Lower leg skin (tissue), 4 donors: Measurements from ENCODE around the gene HEXIM2. TPM values are rescaled to one million over a fixed set of nuclear protein-coding genes. Genes with fewer than 3 reads are reported as not detected.

Experiments
- DNase-seq, 2 donors: peaks; one replicate each; pipeline ENCODE4 v3.0.0-alpha.2; 2019; ENCODE audit warnings: low spot score in 2 of 2
- H3K4me3 ChIP-seq: fragments of 200-600 bp; sonication (generic); 2 replicates; pipeline ENCODE4 v1.5.1; 2017; ENCODE audit warnings: mild to moderate bottlenecking, low read depth; ENCODE audit not compliant: poor library complexity, severe bottlenecking
- CTCF ChIP-seq, 3 donors: fragments of 450-650 bp; IDR thresholded peaks; one replicate each; pipeline ENCODE4 v1.5.1; 2016; ENCODE audit warnings: antibody characterized with exemption in 3 of 3, mild to moderate bottlenecking in 3 of 3, moderate library complexity in 2 of 3
- POLR2A ChIP-seq, 2 donors: fragments of 450-650 bp; IDR thresholded peaks; one replicate each; pipeline ENCODE4 v1.6.1; 2016 to 2017; ENCODE audit warnings: antibody characterized with exemption in 2 of 2, mild to moderate bottlenecking in 1 of 2, moderate library complexity in 1 of 2
- WGBS, 2 donors: methylation state at CpG; one replicate each; pipeline ENCODE4 v1.1.5; 2018; 5-methylcytosine and 5-hydroxymethylcytosine counted together
- intact Hi-C: fragments of 100-400 bp; cut with DNase I; formaldehyde crosslinking; loops from one replicate; pipeline ENCODE4 v1.15.0; 2023; ENCODE audit warnings: low total_unique reads
- total RNA-seq, 4 donors: library from RNA; depleted of rRNA; stranded (reverse); fragments of >200 nt; gene quantifications; one replicate each; pipeline ENCODE4 v1.1.0, GENCODE V29; 2016

Gene HEXIM2
- total RNA-seq, 4 donors from 2014 or later: 2.4 to 16.7 (median 5.8) TPM

DNA sequence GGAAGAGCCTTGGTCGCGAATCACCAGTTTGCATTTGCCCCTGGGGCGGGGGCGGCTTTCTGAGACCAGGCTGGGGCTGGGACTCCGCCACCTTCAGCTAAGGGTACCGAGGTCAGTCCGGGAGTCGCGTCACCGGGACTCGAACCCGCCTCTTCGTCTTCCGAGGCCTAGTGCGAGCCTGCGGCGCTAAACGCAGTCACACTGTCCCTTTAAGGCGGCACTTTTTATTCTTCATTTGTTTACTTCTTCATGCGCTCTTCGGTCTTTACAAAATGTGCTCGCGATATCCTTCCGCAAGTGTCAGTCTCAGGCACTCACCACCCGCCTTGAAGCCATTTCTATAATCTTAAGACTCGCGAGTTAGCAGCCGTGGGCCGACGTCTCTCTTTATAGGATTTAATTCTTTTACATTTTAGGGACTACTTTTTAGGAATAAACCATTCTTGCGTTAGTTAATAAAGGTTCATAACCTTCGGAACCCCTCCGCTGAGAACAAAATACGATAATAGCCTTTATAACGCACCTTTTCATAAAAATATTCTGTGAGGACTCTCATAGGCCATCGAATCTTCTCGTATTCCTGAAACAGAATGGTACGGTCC is 14.0 kb upstream of the HEXIM2 start:
- DNase-seq: peak; percentile 79 to 96
- H3K4me3 ChIP-seq: peak overlapping the region; percentile 27
- TF ChIP-seq POLR2A (IDR thresholded peaks at IDR 0.05) (no peak), CTCF (IDR thresholded peaks at IDR 0.05) (peak in 1 of 3 donors; percentile 42)
- intact Hi-C loops: no loop called here
- 0% methylated on average over 32 to 38 of the region's 38 CpGs for WGBS, 2 donors

DNA sequence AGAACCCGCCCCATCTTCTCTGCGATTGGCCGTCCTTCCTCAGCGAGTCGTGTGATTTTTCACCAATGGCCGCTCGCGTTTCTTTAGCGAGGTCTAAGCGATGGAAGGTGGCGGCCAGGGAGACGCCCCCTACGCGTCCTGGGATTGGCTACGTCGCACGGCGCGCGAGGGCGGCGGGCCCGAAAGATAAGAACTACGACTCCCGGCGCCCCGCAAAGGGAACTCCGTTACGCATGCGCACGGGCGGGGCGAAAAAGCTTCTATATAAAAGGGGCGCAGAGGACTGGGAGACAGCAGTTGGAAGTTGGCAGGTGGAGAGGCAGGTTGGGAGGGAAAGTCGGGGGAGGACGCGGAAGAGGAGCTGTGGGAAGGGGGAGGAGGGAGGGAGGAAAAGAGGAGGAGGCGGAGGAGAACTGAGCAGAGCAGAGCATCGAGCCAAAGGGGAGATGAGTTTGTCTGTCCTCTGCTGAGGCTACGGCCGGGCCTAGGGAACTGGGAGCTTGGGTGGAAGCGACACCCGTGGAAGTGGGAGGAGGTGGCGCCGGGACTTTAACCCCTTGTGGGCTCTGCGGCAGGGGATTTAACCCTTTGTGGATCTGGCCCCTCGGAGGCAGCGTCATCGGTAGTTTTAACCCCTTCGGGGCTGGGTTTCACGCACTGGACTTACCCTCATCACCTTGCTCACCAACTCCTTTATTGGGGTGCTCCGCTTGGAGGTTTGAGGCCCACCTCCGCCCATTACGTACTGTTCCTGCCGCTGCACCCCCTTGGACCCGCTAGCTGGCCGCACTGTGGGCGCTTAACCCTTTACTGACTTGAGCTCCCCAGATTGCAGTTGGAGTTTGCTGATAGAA is 13.3 kb upstream of the HEXIM2 start, which contains the start of gene HEXIM1:
Gene HEXIM1 (plus strand): TSS at position 293 of the 854 bp plus-strand sequence. CDS start 716 bp downstream, outside the sequence.
- H3K4me3 ChIP-seq: peak within 1 kb of the TSS; percentile 76
- TF ChIP-seq CTCF (IDR thresholded peaks at IDR 0.05) (peak in 1 of 3 donors; percentile 64), POLR2A (IDR thresholded peaks at IDR 0.05) (peak in 1 of 2 donors; percentile 98)
- intact Hi-C loops: no loop called here
- 0% methylated on average over 58 of the region's 58 CpGs for WGBS, 2 donors
- DNase-seq: peak; percentile 100

DNA sequence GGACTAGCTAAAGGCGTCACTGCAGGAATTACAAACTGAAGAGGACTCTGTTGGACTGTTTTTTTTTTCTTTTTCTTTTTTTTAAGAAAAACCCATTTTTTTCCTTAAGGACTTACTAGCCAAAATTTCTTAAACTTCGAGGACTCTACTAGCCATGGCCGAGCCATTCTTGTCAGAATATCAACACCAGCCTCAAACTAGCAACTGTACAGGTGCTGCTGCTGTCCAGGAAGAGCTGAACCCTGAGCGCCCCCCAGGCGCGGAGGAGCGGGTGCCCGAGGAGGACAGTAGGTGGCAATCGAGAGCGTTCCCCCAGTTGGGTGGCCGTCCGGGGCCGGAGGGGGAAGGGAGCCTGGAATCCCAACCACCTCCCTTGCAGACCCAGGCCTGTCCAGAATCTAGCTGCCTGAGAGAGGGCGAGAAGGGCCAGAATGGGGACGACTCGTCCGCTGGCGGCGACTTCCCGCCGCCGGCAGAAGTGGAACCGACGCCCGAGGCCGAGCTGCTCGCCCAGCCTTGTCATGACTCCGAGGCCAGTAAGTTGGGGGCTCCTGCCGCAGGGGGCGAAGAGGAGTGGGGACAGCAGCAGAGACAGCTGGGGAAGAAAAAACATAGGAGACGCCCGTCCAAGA is 12.5 kb upstream of the HEXIM2 start:
- intact Hi-C loops: no loop called here
- TF ChIP-seq CTCF (IDR thresholded peaks at IDR 0.05): no peak
- TF ChIP-seq POLR2A (IDR thresholded peaks at IDR 0.05): no peak
- DNase-seq: peak; percentile 79 to 97
- H3K4me3 ChIP-seq: peak overlapping the region; percentile 76
- 0 to 1% methylated on average over 29 to 30 of the region's 32 CpGs for WGBS, 2 donors

DNA sequence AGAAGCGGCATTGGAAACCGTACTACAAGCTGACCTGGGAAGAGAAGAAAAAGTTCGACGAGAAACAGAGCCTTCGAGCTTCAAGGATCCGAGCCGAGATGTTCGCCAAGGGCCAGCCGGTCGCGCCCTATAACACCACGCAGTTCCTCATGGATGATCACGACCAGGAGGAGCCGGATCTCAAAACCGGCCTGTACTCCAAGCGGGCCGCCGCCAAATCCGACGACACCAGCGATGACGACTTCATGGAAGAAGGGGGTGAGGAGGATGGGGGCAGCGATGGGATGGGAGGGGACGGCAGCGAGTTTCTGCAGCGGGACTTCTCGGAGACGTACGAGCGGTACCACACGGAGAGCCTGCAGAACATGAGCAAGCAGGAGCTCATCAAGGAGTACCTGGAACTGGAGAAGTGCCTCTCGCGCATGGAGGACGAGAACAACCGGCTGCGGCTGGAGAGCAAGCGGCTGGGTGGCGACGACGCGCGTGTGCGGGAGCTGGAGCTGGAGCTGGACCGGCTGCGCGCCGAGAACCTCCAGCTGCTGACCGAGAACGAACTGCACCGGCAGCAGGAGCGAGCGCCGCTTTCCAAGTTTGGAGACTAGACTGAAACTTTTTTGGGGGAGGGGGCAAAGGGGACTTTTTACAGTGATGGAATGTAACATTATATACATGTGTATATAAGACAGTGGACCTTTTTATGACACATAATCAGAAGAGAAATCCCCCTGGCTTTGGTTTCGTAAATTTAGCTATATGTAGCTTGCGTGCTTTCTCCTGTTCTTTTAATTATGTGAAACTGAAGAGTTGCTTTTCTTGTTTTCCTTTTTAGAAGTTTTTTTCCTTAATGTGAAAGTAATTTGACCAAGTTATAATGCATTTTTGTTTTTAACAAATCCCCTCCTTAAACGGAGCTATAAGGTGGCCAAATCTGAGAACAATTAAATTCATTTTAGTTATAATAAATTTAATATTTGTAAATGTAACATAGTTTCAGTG is 11.7 kb upstream of the HEXIM2 start:
- WGBS, 2 donors: 1% methylated on average over 56 of the region's 56 CpGs
- intact Hi-C loops: no loop called here
- peak; percentile 75 to 95 for DNase-seq
- peak overlapping the region; percentile 76 for H3K4me3 ChIP-seq
- TF ChIP-seq CTCF (IDR thresholded peaks at IDR 0.05) (no peak), POLR2A (IDR thresholded peaks at IDR 0.05) (no peak)
